Activated gamma-delta T cell treated with anti-CD3 and anti-CD28 coated beads, Interleukin-2, amount 50 U/mL, for 16 hours (primary cell): Measurements from ENCODE around the gene FARP1.
"Not testable (repeated sequence)": the region's sequence is repeated elsewhere in the genome, so short reads cannot be mapped to it uniquely, and the experiment has no call there.

Source experiments
- DNase-seq: peaks from one replicate; pipeline ENCODE4 v3.0.0-alpha.2; 2020; ENCODE audit warnings: low read depth

The FARP1 gene

GRCh38 chr13:98363326-98363725, 220.4 kb downstream of the FARP1 start:
- no peak for DNase-seq

- DNase-seq = no peak
Measured at GRCh38 chr13:98364179-98364578, 221.3 kb downstream of the FARP1 start.

- no peak for DNase-seq
Measured at GRCh38 chr13:98364647-98365046, 221.8 kb downstream of the FARP1 start.

GRCh38 chr13:98365302-98365701, 222.4 kb downstream of the FARP1 start:
- DNase-seq = no peak

- DNase-seq = no peak
Measured at GRCh38 chr13:98366010-98366409, 223.1 kb downstream of the FARP1 start.

GRCh38 chr13:98366443-98366842, 223.5 kb downstream of the FARP1 start:
- no peak for DNase-seq

- DNase-seq = no peak
Measured at GRCh38 chr13:98366959-98367358, 224.1 kb downstream of the FARP1 start.

- DNase-seq = no peak
Measured at GRCh38 chr13:98368019-98368418, 225.1 kb downstream of the FARP1 start.

GRCh38 chr13:98369520-98369919, 226.6 kb downstream of the FARP1 start:
- DNase-seq = not testable (repeated sequence)

GRCh38 chr13:98370261-98370660, 227.4 kb downstream of the FARP1 start:
- DNase-seq = no peak

- DNase-seq = no peak
Measured at GRCh38 chr13:98370806-98371515, 228.1 kb downstream of the FARP1 start.

- DNase-seq = no peak
Measured at GRCh38 chr13:98371516-98372023, 228.7 kb downstream of the FARP1 start.

- no peak for DNase-seq
Measured at GRCh38 chr13:98372876-98373275, 230.0 kb downstream of the FARP1 start.

GRCh38 chr13:98374750-98375149, 231.9 kb downstream of the FARP1 start:
- DNase-seq = no peak

- no peak for DNase-seq
Measured at GRCh38 chr13:98377635-98378378, 234.9 kb downstream of the FARP1 start.

GRCh38 chr13:98384739-98385138, 241.8 kb downstream of the FARP1 start:
- no peak for DNase-seq

- no peak for DNase-seq
Measured at GRCh38 chr13:98385606-98386005, 242.7 kb downstream of the FARP1 start.

GRCh38 chr13:98386637-98387036, 243.7 kb downstream of the FARP1 start:
- no peak for DNase-seq

GRCh38 chr13:98389319-98389718, 246.4 kb downstream of the FARP1 start:
- DNase-seq = no peak

GRCh38 chr13:98390086-98390715, 247.3 kb downstream of the FARP1 start:
- no peak for DNase-seq

GRCh38 chr13:98393873-98394272, 251.0 kb downstream of the FARP1 start:
- DNase-seq = no peak

- DNase-seq = no peak
Measured at GRCh38 chr13:98394820-98395510, 252.1 kb downstream of the FARP1 start.
